Mesendoderm (in vitro differentiated cells): ENCODE measurements around the gene GORASP1.

Experiments
- DNase-seq: peaks from one replicate; pipeline ENCODE4 v3.0.0; 2013
- H2AK5ac ChIP-seq: 2 replicates; pipeline ENCODE4 v1.6.1; 2013; ENCODE audit warnings: low read length, inconsistent platforms
- H2BK120ac ChIP-seq: 2 replicates; pipeline ENCODE4 v1.6.1; 2013; ENCODE audit warnings: low read depth, mild to moderate bottlenecking, low read length, moderate library complexity, mixed read lengths
- H2BK15ac ChIP-seq: replicated peaks from 2 replicates; pipeline ENCODE4 v1.6.1; 2013; ENCODE audit warnings: low read depth, mild to moderate bottlenecking, moderate library complexity
- H2BK5ac ChIP-seq: 2 replicates; pipeline ENCODE4 v1.6.1; 2013; ENCODE audit warnings: low read length, inconsistent platforms
- H3K18ac ChIP-seq: 2 replicates; pipeline ENCODE4 v1.6.1; 2013; ENCODE audit warnings: mild to moderate bottlenecking, low read length, mixed read lengths
- H3K23ac ChIP-seq: one replicate; pipeline ENCODE4 v1.6.1; 2013; ENCODE audit warnings: low read length
- H3K27ac ChIP-seq: 2 replicates; pipeline ENCODE4 v1.5.1; 2013; ENCODE audit warnings: low read depth, mild to moderate bottlenecking, inconsistent platforms, low read length, moderate library complexity
- H3K27me3 ChIP-seq: 2 replicates; pipeline ENCODE4 v1.6.1; 2013; ENCODE audit warnings: low read length, control low read depth, mild to moderate bottlenecking, inconsistent platforms; ENCODE audit not compliant: insufficient read depth, poor library complexity
- H3K36me3 ChIP-seq: 2 replicates; pipeline ENCODE4 v1.6.1; 2013; ENCODE audit warnings: low read length, inconsistent platforms; ENCODE audit not compliant: control insufficient read depth, insufficient read depth
- H3K4ac ChIP-seq: one replicate; pipeline ENCODE4 v1.6.1; 2013; ENCODE audit warnings: low read depth, mild to moderate bottlenecking, low read length, moderate library complexity
- H3K4me1 ChIP-seq: 2 replicates; pipeline ENCODE4 v1.6.1; 2013; ENCODE audit warnings: low read depth, low read length, inconsistent platforms; ENCODE audit not compliant: control insufficient read depth
- H3K4me2 ChIP-seq: 2 replicates; pipeline ENCODE4 v1.6.1; 2013; ENCODE audit warnings: low read length
- H3K4me3 ChIP-seq: 2 replicates; pipeline ENCODE4 v1.5.1; 2013; ENCODE audit warnings: mild to moderate bottlenecking, low read length
- H3K56ac ChIP-seq: one replicate; pipeline ENCODE4 v1.6.1; 2013; ENCODE audit warnings: low read length
- H3K79me1 ChIP-seq: 2 replicates; pipeline ENCODE4 v1.6.1; 2013; ENCODE audit warnings: low read length, inconsistent platforms
- H3K79me2 ChIP-seq: 2 replicates; pipeline ENCODE4 v1.6.1; 2013; ENCODE audit warnings: mild to moderate bottlenecking, low read length; ENCODE audit not compliant: control insufficient read depth, insufficient read depth
- H3K9ac ChIP-seq: 2 replicates; pipeline ENCODE4 v1.6.1; 2013; ENCODE audit warnings: low read length, inconsistent platforms
- H4K5ac ChIP-seq: one replicate; pipeline ENCODE4 v1.6.1; 2013; ENCODE audit warnings: low read length
- H4K8ac ChIP-seq: one replicate; pipeline ENCODE4 v1.6.1; 2013; ENCODE audit warnings: low read depth, mild to moderate bottlenecking, control low read depth, low read length, moderate library complexity
- whole genome bisulfite sequencing: extraction: QIAGEN DNeasy Blood & Tissue Kit; methylation state at CpG from one replicate; pipeline ENCODE4 v1.1.7; 2013; ENCODE audit warnings: low lambda C conversion rate, missing lambda C conversion rate; ENCODE audit not compliant: insufficient coverage; ENCODE audit errors: extremely low coverage; 5-methylcytosine and 5-hydroxymethylcytosine counted together

The GORASP1 gene

DNA sequence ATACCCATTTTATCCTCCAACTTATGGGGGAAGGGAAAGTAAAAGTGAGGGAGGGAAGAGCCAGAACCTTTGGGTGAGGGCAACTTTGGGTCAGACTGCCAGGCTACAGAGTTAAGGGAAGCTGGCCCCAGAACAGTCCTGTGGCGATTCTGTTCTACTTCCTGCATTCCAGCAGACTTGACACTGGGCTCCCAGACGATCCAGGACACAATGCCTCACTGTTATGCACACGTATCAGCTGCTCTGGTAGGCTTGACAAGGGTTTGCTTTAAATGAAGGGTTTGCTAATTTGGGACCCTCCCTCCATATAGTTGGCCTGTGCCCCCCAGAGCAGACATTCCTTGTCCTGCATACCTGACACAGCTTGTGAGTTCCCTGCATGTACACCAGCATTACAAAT, 10.7 kb downstream of the GORASP1 start:
- no peak overlapping the region for H3K4me3 ChIP-seq
- H2AK5ac ChIP-seq: no peak overlapping the region
- no peak overlapping the region for H3K18ac ChIP-seq
- no peak overlapping the region for H3K4ac ChIP-seq
- H2BK120ac ChIP-seq: no peak overlapping the region
- no peaks in the 10 kb centered on the region for H3K79me2 ChIP-seq
- H3K79me1 ChIP-seq: no peaks in the 10 kb centered on the region
- H4K8ac ChIP-seq: no peak overlapping the region
- H3K56ac ChIP-seq: no peak overlapping the region
- no peak overlapping the region for H3K9ac ChIP-seq
- H3K36me3 ChIP-seq: peaks cover 6% of the 10 kb centered on the region
- no peak overlapping the region for H3K23ac ChIP-seq
- no peaks in the 10 kb centered on the region for H3K4me1 ChIP-seq
- whole genome bisulfite sequencing: no CpG with 5 or more reads among the region's 3 CpGs
- DNase-seq: peak; percentile 7
- no peaks in the 10 kb centered on the region for H3K27me3 ChIP-seq
- no peak overlapping the region for H3K4me2 ChIP-seq
- H4K5ac ChIP-seq: no peak overlapping the region
- no peak overlapping the region for H3K27ac ChIP-seq
- no peak overlapping the region for H2BK5ac ChIP-seq
- H2BK15ac ChIP-seq: no peak overlapping the region

DNA sequence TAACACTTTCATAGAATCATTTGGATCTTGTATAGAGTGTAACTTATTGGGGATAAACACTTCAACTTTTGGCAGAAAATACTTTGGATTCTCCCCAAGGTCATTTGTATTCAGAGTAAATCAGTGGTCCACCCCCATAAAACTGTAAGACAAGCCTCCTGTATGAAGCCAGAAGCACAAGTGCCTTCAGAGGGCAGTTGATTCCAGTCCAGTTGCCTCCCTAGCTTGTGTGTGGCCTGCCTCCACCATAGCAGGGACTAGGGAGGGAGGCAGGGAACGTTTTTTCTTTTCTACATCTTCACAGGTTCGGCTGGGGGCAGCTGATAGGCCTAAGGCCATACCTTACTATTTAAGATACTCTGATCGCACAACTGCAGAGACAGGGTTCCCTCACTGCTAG, 11.6 kb downstream of the GORASP1 start:
- Histone ChIP-seq H3K9ac (no peak overlapping the region), H2AK5ac (no peak overlapping the region), H3K4me3 (no peak overlapping the region), H4K8ac (no peak overlapping the region), H2BK15ac (no peak overlapping the region), H3K23ac (no peak overlapping the region), H3K4ac (no peak overlapping the region), H3K4me1 (no peaks in the 10 kb centered on the region), H3K79me1 (no peaks in the 10 kb centered on the region), H2BK5ac (no peak overlapping the region), H3K36me3 (peaks cover 6% of the 10 kb centered on the region), H3K27me3 (no peaks in the 10 kb centered on the region), H3K27ac (no peak overlapping the region), H3K4me2 (no peak overlapping the region), H3K18ac (no peak overlapping the region), H3K56ac (no peak overlapping the region), H4K5ac (no peak overlapping the region), H2BK120ac (no peak overlapping the region), H3K79me2 (no peaks in the 10 kb centered on the region)
- no CpG with 5 or more reads among the region's 3 CpGs for WGBS
- no peak for DNase-seq

DNA sequence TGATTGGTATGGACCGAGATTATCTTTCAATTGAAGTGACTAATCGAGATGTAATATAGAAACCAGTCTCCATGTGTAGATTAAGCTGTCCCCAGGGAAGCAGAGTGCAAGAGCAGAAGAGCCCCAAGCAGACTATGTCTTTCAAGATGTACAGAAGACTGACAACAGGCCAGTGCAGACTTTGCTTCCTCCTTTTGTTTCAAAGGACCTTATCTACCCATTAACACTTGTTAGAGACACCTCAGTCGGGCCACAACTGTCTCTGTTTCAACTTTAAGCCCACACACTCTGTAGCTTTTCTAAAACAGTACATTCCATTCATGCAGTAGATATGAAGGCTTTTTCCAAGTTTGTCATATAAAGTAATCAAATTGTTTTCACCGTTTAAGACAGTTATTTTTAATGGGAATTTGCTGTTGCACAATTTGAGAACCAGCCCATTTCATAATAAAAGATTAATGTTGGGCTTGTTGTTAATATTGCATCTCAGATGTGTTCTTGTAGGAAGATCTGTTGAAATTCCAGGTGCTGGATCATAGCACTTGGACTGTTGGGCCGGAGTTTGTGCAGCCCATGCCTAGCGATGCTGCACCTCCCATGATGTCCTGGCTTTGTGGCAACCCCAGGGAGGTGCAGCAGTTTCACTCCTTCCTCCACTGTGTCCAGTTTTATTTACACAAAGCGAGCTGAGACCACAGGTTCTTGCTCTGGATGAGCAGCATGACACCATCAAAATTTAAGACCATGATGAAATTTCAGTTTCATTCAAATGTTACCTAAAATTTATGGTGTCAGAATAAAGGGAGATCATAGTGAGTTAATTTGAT, 12.4 kb downstream of the GORASP1 start:
- no peak overlapping the region for H2BK5ac ChIP-seq
- no peaks in the 10 kb centered on the region for H3K79me1 ChIP-seq
- no peak overlapping the region for H2BK120ac ChIP-seq
- DNase-seq: no peak
- no peak overlapping the region for H3K27ac ChIP-seq
- WGBS: no CpG with 5 or more reads among the region's 7 CpGs
- no peak overlapping the region for H2BK15ac ChIP-seq
- H3K79me2 ChIP-seq: no peaks in the 10 kb centered on the region
- H3K4me1 ChIP-seq: no peaks in the 10 kb centered on the region
- H2AK5ac ChIP-seq: no peak overlapping the region
- H3K4me2 ChIP-seq: no peak overlapping the region
- no peak overlapping the region for H3K23ac ChIP-seq
- peaks cover 6% of the 10 kb centered on the region for H3K36me3 ChIP-seq
- H3K4me3 ChIP-seq: no peak overlapping the region
- no peak overlapping the region for H4K8ac ChIP-seq
- H4K5ac ChIP-seq: no peak overlapping the region
- no peaks in the 10 kb centered on the region for H3K27me3 ChIP-seq
- no peak overlapping the region for H3K4ac ChIP-seq
- no peak overlapping the region for H3K18ac ChIP-seq
- no peak overlapping the region for H3K56ac ChIP-seq
- no peak overlapping the region for H3K9ac ChIP-seq

DNA sequence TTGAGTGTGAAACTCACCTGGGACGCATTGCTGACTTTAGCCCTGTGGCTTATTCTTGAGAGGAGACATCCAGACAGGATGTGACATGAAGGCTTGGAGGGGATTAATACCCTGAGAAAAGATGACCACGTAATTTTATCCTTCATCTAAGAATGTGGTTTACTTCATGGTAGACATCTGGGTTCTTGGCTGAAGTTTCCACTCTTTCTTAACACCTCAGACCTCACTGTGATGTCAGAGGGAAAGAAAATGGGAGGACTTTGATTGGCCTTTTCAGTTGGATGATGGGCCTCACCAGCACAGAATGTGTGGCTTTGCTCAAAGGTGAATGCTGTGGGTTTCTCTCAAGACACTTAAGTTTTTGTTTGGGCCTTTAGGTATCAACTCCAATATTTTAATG, 16.5 kb downstream of the GORASP1 start:
- no peak overlapping the region for H2BK15ac ChIP-seq
- H3K27ac ChIP-seq: no peak overlapping the region
- H3K56ac ChIP-seq: no peak overlapping the region
- no peak overlapping the region for H3K4ac ChIP-seq
- H4K5ac ChIP-seq: no peak overlapping the region
- no peaks in the 10 kb centered on the region for H3K27me3 ChIP-seq
- H3K79me2 ChIP-seq: no peaks in the 10 kb centered on the region
- no peak overlapping the region for H2BK120ac ChIP-seq
- no peak overlapping the region for H3K18ac ChIP-seq
- no peak overlapping the region for H2AK5ac ChIP-seq
- H3K4me3 ChIP-seq: no peak overlapping the region
- no peak overlapping the region for H4K8ac ChIP-seq
- no peak overlapping the region for H2BK5ac ChIP-seq
- no peak overlapping the region for H3K4me2 ChIP-seq
- peaks cover 1% of the 10 kb centered on the region for H3K36me3 ChIP-seq
- no peaks in the 10 kb centered on the region for H3K79me1 ChIP-seq
- WGBS: no CpG with 5 or more reads among the region's 2 CpGs
- H3K4me1 ChIP-seq: no peaks in the 10 kb centered on the region
- DNase-seq: no peak
- H3K23ac ChIP-seq: no peak overlapping the region
- no peak overlapping the region for H3K9ac ChIP-seq

DNA sequence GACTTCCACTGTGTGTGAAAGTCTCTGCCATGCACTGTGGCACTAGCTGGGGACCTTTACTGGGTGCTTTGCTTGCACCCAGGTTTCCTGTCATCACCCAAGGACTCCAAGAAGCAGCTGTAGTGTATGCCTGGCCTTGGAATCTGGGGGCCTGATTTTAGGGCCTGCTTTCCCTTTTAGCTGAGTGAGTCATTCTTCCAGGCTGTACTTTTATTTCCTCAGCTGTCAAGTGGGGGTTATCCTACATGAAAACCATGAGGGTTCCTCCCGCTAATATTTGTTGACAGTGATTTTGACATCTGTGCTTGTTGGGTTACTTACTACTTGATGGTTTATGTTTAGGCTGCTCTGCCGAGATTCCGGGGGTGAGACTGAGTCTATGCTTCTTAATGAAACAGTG, 18.5 kb downstream of the GORASP1 start:
- Histone ChIP-seq H3K79me1 (no peaks in the 10 kb centered on the region), H3K27ac (no peak overlapping the region), H4K8ac (no peak overlapping the region), H3K56ac (no peak overlapping the region), H2BK15ac (no peak overlapping the region), H3K4me2 (no peak overlapping the region), H3K79me2 (no peaks in the 10 kb centered on the region), H3K4me1 (no peaks in the 10 kb centered on the region), H3K9ac (no peak overlapping the region), H2BK5ac (no peak overlapping the region), H3K4me3 (no peak overlapping the region), H3K18ac (no peak overlapping the region), H3K23ac (no peak overlapping the region), H3K27me3 (no peaks in the 10 kb centered on the region), H3K36me3 (peaks cover 1% of the 10 kb centered on the region), H2BK120ac (no peak overlapping the region), H3K4ac (no peak overlapping the region), H2AK5ac (no peak overlapping the region), H4K5ac (no peak overlapping the region)
- no peak for DNase-seq
- no CpG with 5 or more reads among the region's 3 CpGs for WGBS

DNA sequence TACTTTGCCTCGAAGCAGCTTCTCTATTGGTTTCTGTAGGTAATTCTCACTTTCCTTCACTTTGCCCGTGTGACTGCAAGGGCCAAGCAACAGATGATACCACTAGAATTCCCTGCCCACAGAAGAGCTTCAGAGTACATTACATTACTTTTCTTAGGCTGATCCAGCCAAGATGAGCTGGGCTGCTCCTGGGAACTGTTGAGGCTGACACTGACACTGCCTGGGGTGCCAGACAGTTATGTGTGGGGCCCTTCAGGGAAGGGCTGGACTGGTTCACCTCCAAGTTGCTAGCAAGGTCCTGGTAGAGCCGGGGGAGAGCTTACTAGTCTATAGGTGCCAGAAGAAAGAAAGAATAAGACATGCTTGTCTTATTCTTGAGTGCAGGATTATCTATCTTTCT, 19.0 kb downstream of the GORASP1 start:
- no peaks in the 10 kb centered on the region for H3K79me1 ChIP-seq
- H2BK5ac ChIP-seq: no peak overlapping the region
- H3K9ac ChIP-seq: no peak overlapping the region
- no peak overlapping the region for H3K4me3 ChIP-seq
- H4K5ac ChIP-seq: no peak overlapping the region
- H2BK120ac ChIP-seq: no peak overlapping the region
- no peaks in the 10 kb centered on the region for H3K27me3 ChIP-seq
- H3K56ac ChIP-seq: no peak overlapping the region
- DNase-seq: no peak
- H3K79me2 ChIP-seq: no peaks in the 10 kb centered on the region
- no peak overlapping the region for H2AK5ac ChIP-seq
- no CpG with 5 or more reads among the region's 3 CpGs for WGBS
- no peak overlapping the region for H3K4me2 ChIP-seq
- no peak overlapping the region for H2BK15ac ChIP-seq
- H3K23ac ChIP-seq: no peak overlapping the region
- H3K4ac ChIP-seq: no peak overlapping the region
- no peak overlapping the region for H3K27ac ChIP-seq
- peaks cover 1% of the 10 kb centered on the region for H3K36me3 ChIP-seq
- no peak overlapping the region for H4K8ac ChIP-seq
- no peak overlapping the region for H3K18ac ChIP-seq
- no peaks in the 10 kb centered on the region for H3K4me1 ChIP-seq
